Measurements from ENCODE around the gene FUS. TPM values are rescaled to one million over a fixed set of nuclear protein-coding genes. Genes with fewer than 3 reads are reported as not detected.

FUS gene
- total and polyA plus RNA-seq, 2 of the 8 experiments (the other 6 are each of a cell fraction or from before 2014, with no cell fraction given) = 484 to 685 TPM

DNA sequence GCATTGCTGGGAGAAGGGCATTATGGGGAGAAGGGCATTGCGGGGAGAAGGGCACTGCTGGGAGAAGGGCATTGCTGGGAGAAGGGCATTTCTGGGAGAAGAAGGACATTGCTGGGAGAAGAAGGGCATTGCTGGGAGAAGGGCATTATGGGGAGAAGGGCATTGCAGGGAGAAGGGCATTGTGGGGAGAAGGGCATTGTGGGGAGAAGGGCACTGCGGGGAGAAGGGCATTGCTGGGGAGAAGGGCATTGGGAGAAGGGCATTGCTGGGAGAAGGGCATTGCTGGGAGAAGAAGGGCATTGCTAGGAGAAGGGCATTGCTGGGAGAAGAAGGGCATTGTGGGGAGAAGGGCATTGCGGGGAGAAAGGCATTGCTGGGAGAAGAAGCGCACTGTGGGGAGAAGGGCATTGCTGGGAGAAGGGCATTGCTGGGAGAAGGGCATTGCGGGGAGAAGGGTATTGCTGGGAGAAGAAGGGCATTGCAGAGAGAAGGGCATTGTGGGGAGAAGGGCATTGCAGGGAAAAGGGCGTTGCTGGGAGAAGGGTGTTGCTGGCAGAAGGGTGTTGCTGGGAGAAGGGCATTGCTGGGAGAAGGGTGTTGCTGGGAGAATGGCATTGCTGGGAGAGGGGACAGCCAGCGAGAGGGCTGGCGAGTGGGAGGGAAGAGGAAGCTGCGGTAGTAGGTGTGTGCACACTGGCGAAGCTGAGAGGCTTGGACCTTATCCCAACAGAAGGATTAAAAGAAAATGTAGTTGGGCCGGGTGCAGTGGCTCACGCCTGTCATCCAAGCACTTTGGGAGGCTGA, 41.6 kb downstream of the FUS start:
- H3K4me2 ChIP-seq (ENCODE audit: insufficient read depth in 1 of 2, low read depth in 2 of 2, low read length in 2 of 2) = no peak overlapping the region
- H3K4me3 ChIP-seq (ENCODE audit: extremely low read depth in 1 of 4, insufficient read depth in 2 of 4, low read depth in 3 of 4, low read length in 4 of 4) = no peak overlapping the region

More for the DNA sequence above, 41.6 kb downstream of the FUS start:
- no peak overlapping the region for H4K8ac ChIP-seq (ENCODE audit: extremely low read depth, insufficient read depth, low read length)
- ChIA-PET POLR2A (ENCODE audit: partially characterized antibody) (interaction anchor here (0.6 to 1.5 kb wide), 3 partner anchors 12 to 168 kb away, joined by 3 to 4 read pairs (median 3); no protein-coding TSS in a partner anchor), CTCF (ENCODE audit: partially characterized antibody) (no interaction called here)
- H3K36me3 ChIP-seq (ENCODE audit: control insufficient read depth in 2 of 4, insufficient read depth in 4 of 4, low read length in 3 of 4) = no peaks in the 10 kb centered on the region
- no peaks in the 10 kb centered on the region for H3K79me2 ChIP-seq (ENCODE audit: control insufficient read depth in 1 of 2, insufficient read depth in 2 of 2, low read length in 2 of 2)
- H2BK15ac ChIP-seq (ENCODE audit: low read length) = 0 out of 2 replicates have a peak overlapping the region, but pooled peaks have one; percentile 29
- peaks cover 1 to 10% (median 8%) of the 10 kb centered on the region in 4 experiments for H3K27me3 ChIP-seq (replicated peaks in 1 of 4; ENCODE audit: control insufficient read depth in 3 of 4, extremely low read depth in 1 of 4, insufficient read depth in 3 of 4, low read length in 3 of 4)
- H2AFZ ChIP-seq (ENCODE audit: low read length) = 0 out of 2 replicates have a peak overlapping the region, but pooled peaks have one; percentile 41
- no peaks in the 10 kb centered on the region for H4K20me1 ChIP-seq (replicated peaks in 1 of 2; ENCODE audit: control insufficient read depth in 1 of 2, insufficient read depth in 2 of 2, low read length in 2 of 2)
- H3K9ac ChIP-seq (replicated peaks in 1 of 4; ENCODE audit: extremely low read depth in 1 of 4, low read depth in 3 of 4, low read length in 3 of 4) = no peak overlapping the region
- no peak for DNase-seq (ENCODE audit: low read depth in 1 of 2, low spot score in 2 of 2)
- no peak overlapping the region for H2BK12ac ChIP-seq (ENCODE audit: low read depth, low read length)
- H4K5ac ChIP-seq (ENCODE audit: insufficient read length, low read depth, low read length) = no peak overlapping the region
- peaks cover 0 to 7% (median 7%) of the 10 kb centered on the region in 4 experiments; a peak in 6 of 7 replicates for H3K4me1 ChIP-seq (replicated peaks in 1 of 4; ENCODE audit: control insufficient read depth in 3 of 4, insufficient read depth in 4 of 4, low read length in 3 of 4)
- no peaks in the 10 kb centered on the region for H3K9me3 ChIP-seq (ENCODE audit: insufficient read depth in 2 of 2, low read depth in 1 of 2, low read length in 1 of 2)
- no peak overlapping the region for H3K18ac ChIP-seq (ENCODE audit: extremely low read depth, low read length)
- H2BK20ac ChIP-seq (ENCODE audit: low read length) = no peak overlapping the region
- H2BK120ac ChIP-seq (replicated peaks; ENCODE audit: low read depth, low read length) = no peak overlapping the region
- no peak for TF ChIP-seq SAP30 (IDR thresholded peaks at IDR 0.05; ENCODE audit: insufficient read depth, insufficient replicate concordance, low read length)
- TF ChIP-seq SIX5 (IDR thresholded peaks at IDR 0.05; ENCODE audit: low read depth, low read length) = 0 out of 2 replicates have a peak, but pooled peaks have one; percentile 4
- TF ChIP-seq POLR2AphosphoS5 (IDR thresholded peaks at IDR 0.05; ENCODE audit: low read depth, low read length) = peak; percentile 83; the same call in 1 of the 2 replicates
- no peak for TF ChIP-seq CBX5 (IDR thresholded peaks at IDR 0.05; ENCODE audit: low read depth, low read length)
- TF ChIP-seq BACH1 (IDR thresholded peaks at IDR 0.05; ENCODE audit: low read length) = no peak
- no peak overlapping the region for H3K4ac ChIP-seq (replicated peaks; ENCODE audit: insufficient read length, low read depth, low read length)
- no peaks in the 10 kb centered on the region for H3K79me1 ChIP-seq (ENCODE audit: low read depth, low read length)
- 86% methylated on average over 11 of the region's 12 CpGs; no CpG with 5 or more reads in 1 of the 2 experiments for WGBS, 2 experiments (ENCODE audit: extremely low coverage in 1 of 2, insufficient coverage in 1 of 2, insufficient read length in 1 of 2, insufficient replicate concordance in 2 of 2, low coverage in 1 of 2, low lambda C conversion rate in 2 of 2, missing lambda C conversion rate in 1 of 2)
- H3K14ac ChIP-seq (ENCODE audit: insufficient read length) = no peak overlapping the region
- 0 out of 2 replicates have a peak overlapping the region, but pooled peaks have one; percentile 9 for H2BK5ac ChIP-seq (ENCODE audit: low read depth, low read length)
- no peak overlapping the region for H3K27ac ChIP-seq (ENCODE audit: low read depth, low read length)
- H3K23me2 ChIP-seq (ENCODE audit: low read depth, low read length) = peaks cover 3% of the 10 kb centered on the region; the same call in 1 of the 2 replicates
- H3K56ac ChIP-seq (replicated peaks; ENCODE audit: insufficient read length, low read depth, low read length) = no peak overlapping the region
- FAIRE-seq = no peak
- no peak overlapping the region for H3K23ac ChIP-seq (ENCODE audit: insufficient read length)
- H4K91ac ChIP-seq (replicated peaks; ENCODE audit: insufficient read length, low read length) = peak overlapping the region; percentile 30
- H2AK5ac ChIP-seq (ENCODE audit: low read depth, low read length) = no peak overlapping the region
